NCI-H2107 treated with DMSO at 0.1 percent for 48 hours (cell line): ENCODE results near the gene ACAT2.
"Not testable (repeated sequence)": the region's sequence is repeated elsewhere in the genome, so short reads cannot be mapped to it uniquely, and the experiment has no call there.

Experiments
- DNase-seq: peaks from one replicate; lab custom pipeline; 2025; ENCODE audit not compliant: unreplicated experiment; lab: John Stamatoyannopoulos, UW

The ACAT2 gene

DNA sequence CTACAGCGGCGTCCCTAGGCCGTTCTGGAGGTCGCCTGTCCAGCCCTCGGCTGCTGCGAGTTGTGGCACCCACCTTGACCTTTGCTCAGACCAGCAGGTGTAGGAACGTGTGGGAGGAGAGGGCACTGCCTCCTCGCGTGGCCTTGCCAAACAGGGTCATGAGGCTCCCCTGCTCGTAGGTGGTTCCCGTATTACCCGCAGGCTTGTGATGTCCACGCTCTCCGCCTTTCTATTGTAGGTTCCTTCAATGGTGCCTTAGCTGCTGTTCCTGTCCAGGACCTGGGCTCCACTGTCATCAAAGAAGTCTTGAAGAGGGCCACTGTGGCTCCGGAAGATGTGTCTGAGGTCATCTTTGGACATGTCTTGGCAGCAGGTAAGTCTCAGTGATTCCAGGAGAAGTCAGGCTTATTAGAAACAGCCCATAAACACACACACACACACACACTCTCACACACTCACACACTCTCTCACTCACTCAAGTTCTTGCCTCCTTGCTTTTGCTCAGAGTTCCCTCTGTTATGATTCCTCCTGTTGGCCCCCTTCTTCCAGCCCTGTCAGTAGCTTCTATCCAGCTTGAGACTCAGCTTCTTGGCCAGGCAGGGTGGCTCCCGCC, 942 bp downstream of the ACAT2 start:
- DNase-seq: no peak

DNA sequence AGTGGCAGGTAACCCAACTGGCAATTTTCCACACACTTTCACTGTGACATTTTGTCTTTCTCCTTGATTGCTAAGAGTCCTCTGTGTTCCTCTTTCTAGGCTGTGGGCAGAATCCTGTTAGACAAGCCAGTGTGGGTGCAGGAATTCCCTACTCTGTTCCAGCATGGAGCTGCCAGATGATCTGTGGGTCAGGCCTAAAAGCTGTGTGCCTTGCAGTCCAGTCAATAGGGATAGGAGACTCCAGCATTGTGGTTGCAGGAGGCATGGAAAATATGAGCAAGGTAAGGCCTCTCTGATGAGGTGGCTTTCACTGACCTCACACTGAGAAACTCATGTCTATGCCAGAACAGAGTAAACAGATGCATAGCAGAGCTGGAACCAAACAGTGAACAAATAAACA, 5.1 kb downstream of the ACAT2 start:
- DNase-seq: no peak

DNA sequence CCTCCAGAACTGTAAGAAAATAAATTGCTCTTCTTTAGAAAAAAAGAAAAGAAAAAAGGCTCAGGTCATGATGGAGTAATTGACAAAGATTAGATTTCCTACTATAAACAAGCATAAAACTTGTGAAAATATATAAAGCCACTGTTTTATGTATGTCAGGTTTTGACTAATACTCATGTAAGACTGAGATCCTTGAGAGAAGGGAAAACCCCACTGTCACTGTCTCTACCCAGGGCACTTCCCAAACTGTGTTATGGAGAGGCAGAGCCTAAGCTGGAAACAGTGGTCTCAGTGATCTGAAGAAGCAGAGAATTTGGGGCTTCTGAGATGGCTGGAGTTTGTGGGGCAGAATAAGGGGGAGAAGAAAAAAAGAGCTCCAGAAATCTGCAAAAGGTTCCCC, 7.6 kb downstream of the ACAT2 start:
- no peak for DNase-seq

DNA sequence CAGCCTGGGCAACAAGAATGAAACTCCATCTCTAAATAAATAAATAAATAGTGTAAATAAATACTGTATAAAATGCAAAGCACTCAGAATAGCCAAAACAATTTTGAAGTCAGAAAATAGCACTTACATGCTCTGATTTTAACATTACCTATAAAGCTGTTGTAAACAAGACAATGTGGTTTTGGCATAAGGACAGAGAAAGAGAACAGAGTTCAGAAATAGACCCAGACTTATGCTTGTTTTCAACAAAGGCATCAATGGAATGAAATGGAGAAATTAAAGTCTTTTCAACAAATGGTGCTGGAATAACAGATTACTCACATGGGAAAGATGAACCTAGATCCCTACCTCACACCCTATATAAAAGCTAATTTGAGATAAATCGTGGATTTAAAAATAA, 10.4 kb downstream of the ACAT2 start:
- no peak for DNase-seq

DNA sequence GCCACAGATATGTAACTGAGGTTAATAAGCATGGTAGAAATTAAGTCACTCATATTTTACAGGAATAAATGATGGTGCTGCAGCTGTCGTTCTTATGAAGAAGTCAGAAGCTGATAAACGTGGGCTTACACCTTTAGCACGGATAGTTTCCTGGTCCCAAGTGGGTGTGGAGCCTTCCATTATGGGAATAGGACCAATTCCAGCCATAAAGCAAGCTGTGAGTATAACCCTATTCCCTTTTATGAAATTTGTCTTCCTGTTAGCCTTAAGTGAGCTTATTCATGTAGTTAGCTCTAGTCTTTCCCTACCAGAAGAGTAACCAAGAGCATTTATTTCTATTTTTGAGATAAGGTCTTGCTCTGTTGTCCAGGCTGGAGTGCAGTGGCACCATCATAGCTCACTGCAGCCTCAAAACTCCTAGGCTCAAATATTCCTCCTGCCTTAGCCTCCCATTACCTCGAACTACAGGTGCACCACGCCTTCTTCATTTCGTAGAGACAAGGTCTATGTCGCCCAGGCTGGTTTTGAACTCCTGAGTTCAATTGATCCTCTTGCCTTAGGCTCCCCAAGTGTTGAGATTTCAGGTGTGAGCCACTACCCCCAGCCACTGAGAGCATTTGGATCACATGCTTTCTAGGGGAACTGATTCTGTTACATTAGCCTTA, 15.5 kb downstream of the ACAT2 start:
- DNase-seq: no peak

DNA sequence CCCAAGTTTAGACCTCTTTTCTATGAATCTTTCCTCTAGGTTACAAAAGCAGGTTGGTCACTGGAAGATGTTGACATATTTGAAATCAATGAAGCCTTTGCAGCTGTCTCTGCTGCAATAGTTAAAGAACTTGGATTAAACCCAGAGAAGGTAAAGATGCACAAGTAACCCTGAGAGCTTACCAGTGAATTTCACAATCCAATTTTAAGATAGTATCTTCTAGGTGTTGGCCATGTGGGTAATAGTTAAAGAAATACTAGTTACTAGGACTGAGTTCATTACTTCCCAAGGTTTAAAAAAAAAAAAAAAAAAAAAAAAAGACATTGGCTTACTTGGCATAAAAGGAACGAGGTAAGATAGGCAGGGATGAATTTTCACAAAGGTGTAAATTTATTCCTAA, 16.3 kb downstream of the ACAT2 start:
- DNase-seq: no peak

DNA sequence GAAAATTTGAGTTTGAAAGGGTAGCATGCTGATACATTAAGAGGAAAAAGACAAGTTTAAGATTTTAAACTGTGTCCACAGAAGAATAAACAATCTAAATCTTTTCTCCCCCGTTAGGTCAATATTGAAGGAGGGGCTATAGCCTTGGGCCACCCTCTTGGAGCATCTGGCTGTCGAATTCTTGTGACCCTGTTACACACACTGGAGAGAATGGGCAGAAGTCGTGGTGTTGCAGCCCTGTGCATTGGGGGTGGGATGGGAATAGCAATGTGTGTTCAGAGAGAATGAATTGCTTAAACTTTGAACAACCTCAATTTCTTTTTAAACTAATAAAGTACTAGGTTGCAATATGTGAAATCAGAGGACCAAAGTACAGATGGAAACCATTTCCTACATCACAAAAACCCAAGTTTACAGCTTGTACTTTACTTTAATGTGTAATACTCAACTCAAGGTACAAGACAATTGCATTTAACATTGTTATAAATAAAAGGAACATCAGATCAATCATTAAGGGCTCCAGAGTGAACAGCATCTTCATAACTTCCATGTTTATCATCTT, 16.8 kb downstream of the ACAT2 start:
- DNase-seq: no peak

DNA sequence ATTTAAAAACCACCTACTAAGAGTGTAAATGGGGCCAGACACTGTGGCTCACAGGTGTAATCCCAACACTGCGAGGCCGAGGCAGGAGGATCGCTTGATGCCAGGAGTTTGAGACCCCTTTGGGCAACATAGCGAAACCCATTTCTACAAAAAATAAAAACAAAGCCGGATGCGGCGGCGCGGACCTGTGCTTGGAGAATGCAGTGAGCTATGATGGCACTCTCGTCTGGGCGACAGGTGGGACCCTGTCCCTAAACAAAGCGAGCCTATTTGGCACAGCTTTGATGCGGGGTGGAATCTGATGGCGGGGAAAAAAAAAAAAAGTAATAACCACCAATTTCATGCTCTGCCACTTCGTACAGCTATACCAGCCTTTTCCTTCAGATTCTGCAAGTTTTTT, 26.4 kb downstream of the ACAT2 start:
- no peak for DNase-seq

DNA sequence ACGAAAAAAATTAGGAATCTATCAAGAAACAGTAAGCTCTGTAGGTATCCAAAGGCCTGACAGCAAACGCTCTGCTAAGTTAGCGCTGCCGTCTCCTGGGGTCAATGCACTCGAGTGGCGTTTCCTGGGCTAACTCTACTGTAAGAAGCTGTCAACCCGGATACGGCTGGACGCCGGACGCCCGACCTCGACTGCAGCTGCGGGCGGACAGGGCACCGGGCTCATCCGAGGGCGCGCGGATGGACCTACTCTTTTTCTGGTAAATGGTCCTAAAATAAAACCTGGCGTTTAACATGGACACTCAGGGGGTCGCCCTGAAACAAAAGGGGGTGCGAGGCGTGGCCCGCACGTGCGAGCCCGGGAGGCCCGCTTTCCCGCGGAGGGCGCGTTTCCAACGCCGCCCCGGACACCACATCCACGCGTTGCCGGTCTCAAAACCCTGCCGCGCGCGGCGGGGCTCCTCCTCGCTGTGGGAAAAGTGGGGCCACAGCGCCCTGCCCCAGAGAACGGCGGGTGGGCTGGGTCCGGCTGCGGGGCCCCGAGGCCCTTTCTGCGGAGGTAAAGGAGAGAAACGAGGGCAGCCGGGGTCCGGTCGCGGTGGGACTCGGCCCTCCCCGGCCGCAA, 27.0 kb downstream of the ACAT2 start:
- DNase-seq: no peak

DNA sequence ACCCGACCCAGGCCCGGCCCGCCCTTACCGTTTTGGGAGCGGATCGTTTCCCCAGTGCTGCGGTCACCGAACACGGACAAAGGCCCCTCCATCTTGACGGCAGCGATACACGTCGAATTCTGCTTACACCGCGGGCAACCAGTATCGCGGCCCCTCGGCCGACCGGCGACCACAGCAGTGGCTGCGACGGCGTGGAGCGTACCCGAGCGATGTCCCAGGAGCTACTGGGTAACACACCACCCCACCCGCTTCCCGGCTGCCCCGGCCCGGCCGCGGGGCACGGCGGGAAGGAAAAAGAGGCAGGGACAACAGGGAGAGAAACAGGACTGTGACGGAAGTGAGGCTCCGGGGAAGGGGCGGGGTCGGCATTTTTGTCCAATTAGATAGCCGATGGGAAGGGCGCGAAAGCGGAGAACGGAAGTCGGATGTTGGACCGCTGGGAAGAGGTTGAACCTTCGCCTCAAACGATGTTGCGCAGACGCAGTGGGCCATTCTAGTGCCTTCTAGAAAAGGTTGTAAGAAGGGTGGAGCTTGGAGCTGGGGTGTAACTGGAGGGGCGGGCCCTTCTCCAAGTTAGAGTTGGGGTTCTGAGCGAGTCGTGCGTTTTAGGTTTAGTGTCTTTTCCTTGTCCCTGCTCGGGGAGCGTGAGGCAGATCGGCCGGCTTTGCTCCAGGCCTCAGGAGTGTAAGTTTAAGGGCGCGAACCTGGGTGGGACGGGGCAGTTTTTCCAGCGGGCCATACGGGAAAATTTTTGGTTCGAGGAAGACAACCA, 27.7 kb downstream of the ACAT2 start, which contains the start of gene TCP1:
Gene TCP1, minus strand, starts transcription at position 226 of the 772 bp plus-strand sequence. Its CDS starts 134 bp downstream, at position 92.
- DNase-seq: peak; percentile 99

DNA sequence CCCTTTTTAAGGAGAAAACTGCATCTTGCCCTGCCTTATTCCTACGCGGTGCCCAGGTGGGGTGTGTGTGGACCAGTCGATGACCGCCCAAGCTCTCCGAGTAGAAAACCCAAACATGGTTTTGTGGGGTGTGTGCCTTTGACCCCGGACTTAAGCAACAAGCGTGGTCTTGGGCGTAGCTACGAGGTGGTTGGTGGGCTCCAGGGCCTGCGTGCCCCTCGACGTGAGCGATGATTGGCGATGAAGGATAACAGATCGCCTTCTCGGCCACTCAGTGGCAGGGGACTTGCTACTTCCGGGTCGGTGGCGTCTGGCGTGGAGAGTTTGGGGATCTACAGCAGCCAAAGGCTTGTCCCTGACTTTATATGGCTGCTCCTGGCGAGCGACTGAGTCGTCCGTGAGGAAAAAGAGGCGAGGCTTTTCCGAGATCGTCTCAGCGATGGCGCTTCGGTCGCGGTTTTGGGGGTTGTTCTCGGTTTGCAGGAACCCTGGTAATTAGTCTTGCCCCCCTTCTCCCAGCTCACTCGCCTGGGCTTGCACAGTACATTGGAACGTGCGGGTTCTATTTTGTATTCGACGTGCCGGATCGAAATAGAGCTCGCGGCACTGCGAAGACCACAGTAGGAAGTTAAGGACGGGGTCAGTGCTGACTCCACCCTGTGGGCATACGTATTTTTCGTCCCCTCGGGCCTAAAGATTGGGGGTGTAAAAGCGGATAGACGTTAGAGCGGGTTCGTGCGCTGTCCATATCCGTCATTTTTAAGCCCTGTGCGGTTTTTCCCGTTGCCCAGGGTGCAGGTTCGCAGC, 28.5 kb downstream of the ACAT2 start, which contains the start of gene MRPL18:
Gene MRPL18, plus strand, starts transcription at position 319 of the 807 bp plus-strand sequence. Its CDS starts 121 bp downstream, at position 440.
- DNase-seq: peak; percentile 90

DNA sequence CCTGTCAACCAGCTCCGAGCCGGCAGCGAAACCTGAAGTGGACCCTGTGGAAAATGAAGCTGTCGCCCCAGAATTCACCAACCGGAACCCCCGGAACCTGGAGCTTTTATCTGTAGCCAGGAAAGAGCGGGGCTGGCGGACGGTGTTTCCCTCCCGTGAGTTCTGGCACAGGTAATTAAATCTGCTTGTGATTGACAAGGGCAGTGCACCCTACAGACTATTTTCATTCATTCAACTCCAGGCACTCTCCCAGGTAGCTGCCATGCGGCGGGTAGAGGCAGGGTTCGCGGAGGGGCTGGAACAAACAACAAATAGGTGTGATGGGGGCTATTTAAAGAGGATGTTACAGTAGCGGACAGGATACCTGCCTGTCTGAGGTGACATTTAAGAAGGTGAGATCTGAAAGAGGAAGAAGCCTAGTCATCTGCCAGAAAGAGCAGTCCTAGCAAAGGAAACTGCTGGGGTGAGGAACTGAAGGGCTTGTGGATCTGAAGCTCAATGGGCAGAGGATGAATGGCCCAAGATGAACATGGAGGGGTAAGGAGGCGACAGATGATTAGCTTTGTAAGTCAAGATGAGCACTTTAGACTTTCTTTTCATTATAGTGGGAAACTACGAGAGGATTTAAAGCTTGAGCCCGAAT, 29.2 kb downstream of the ACAT2 start:
- DNase-seq: no peak

DNA sequence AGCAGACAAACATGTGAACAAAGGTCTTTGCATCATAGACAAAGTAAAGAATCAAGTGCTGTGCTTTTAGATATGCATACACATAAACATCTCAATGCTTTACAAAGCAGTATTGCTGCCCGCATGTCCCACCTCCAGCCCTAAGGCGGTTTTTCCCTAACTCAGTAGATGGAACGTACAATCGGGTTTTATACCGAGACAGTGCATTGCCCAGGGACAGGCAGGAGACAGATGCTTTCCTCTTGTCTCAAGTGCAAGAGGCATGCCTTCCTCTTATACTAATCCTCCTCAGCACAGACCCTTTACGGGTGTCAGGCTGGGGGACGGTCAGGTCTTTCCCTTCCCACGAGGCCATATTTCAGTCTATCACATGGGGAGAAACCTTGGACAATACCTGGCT, 33.1 kb downstream of the ACAT2 start:
- not testable (repeated sequence) for DNase-seq

DNA sequence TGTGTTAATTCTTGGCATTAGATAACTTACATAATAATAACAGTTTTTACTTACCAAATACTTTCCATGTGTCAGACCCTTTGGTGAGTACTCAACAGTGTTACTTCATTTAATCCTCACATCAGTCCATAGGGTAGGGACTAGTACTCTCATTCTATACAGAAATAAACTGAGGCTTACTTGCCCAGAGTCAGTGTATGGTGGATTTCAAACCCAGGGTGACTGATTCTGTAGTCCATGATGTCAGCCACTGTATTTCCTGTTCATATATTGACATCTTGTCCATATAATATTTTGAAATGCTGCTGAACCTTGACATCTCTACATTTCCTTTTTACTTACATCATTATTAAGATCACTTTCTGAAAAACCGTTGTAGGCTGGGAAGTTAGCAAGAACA, 35.7 kb downstream of the ACAT2 start:
- no peak for DNase-seq

DNA sequence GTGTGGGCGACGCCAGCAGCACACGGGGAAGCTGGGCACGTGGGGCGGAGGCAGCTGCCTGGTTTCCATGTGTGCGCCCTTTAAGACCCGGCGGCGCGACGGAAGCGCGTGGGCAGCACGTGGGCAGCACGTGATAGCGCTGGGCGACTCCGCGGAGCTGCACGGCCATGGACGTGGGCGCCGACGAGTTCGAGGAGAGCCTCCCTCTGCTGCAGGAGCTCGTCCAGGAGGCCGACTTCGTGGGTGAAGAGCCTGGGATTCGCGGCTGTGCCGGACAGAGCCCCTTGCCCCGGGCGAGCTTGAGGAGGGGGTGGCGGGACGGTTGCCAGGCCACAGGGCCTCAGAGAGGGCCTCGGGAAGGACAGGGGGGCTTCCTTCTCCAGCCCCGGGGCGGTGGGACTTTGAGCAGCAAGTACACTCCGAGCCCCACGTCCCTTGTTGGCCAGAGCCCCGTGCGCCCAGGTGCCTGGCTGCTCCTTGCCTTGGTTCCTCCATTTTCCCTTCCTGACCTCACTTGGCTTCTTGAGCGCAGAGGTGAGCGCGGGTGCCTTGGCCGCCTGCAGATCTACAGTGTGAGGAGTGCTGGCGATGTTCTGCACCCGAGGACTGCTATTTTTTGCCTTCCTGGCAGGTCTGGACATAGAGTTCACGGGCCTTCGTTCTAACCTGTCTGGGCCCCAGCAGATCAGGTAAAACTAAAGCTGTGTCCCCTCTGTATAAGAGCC, 38.5 kb downstream of the ACAT2 start, which contains the start of gene PNLDC1:
Gene PNLDC1, plus strand, starts transcription at position 136 of the 725 bp plus-strand sequence. Its CDS starts 32 bp downstream, at position 168.
- no peak for DNase-seq

DNA sequence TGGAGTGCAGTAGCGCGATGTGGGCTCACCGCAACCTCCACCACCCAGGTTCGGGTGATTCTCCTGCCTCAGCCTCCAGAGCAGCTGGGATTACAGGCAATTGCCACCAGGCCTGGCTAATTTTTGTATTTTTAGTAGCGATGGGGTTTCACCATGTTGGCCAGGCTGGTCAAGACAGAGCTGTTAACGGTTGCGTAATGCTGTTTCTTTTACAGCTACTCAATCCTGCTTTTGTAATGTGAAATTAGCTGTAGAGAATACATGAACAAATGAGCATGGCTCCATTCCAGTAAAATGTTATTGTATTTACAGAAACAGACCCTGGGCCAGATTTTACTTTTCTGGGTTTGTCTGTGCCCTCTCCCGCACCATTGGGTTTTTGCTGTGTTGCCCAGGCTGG, 40.1 kb downstream of the ACAT2 start:
- DNase-seq: no peak

DNA sequence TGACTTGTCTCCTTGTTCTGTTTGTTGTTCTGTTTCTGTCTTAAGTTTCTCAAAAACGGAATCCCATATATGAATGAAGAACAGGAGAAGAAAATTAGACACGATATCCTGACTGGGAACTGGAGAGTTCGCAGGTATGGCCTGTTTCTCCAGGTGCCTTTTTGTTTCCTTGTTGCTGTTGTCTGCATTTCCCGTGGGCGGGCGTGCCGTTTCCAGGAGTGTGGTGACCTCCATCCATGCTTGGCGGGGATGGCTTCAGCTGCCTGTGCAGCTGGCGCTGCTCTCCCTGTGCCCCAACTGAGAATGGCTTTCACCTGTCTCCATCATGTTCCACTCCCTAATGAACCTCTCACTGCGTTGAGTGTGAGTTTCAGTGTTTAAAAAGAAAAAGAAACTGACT, 42.7 kb downstream of the ACAT2 start:
- DNase-seq: peak; percentile 12

DNA sequence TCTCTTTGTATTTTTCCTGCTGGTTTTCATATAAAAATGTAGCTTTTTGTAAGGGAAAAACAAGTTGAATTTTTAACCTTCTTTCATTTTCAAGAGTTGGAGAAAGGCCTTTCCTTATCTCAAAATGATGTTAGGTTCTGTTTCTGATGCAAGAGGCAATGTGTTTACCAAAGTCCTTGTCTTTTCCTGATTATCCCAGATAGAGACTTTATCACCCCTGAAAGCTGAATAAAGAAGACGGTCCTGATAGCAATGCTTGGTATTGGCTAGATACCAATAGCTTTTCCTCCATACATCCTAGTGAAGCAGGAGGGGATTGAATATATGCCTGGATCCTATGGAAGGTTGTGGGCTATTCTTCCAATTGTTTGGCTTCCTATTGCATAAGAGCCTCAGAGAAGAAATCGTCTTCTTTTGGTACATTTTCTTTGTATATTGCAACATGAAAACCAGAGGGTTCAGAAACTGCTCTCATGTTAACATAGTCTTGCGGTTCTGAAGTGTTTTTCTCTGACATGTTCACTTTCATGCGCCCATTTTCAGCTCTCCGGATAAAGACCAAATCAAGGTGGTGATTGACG, 43.7 kb downstream of the ACAT2 start:
- DNase-seq: no peak

DNA sequence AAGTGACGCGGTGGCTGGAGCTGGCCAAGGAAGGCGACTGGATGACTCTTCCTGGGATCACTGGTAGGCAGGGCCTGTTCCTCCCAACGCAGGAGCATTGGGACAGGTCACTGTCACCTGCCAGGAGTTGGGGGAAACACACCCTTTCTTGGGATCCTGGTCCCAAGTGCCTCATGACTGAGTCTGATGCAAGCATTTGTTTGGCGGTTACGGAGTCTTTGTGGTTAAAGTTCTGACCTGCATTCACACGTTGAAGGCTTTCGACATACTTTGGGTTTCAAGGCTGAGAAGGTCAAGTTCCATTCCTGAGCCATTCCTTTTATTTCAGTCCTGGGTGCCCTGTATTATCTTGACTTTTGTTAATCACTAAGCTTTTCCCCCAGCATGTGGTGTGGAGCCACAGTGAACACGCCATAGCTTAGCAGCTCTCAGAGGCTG, 44.2 kb downstream of the ACAT2 start:
- DNase-seq: no peak
